GM12872 (cell line): ENCODE data around the gene PCDHGC3.

ENCODE experiments used
- CTCF ChIP-seq: IDR thresholded peaks from 3 replicates; pipeline ENCODE4 v1.5.1; 2011; ENCODE audit warnings: low read depth, mild to moderate bottlenecking, low read length, moderate library complexity; ENCODE audit not compliant: insufficient read depth

PCDHGC3 gene

GRCh38 chr5:141479776-141480175, 4.0 kb downstream of the PCDHGC3 start:
- TF ChIP-seq CTCF: no peak

- no peak for TF ChIP-seq CTCF
Measured at GRCh38 chr5:141483902-141484301, 8.1 kb downstream of the PCDHGC3 start.

- TF ChIP-seq CTCF: no peak
Measured at GRCh38 chr5:141484310-141484640, 8.5 kb downstream of the PCDHGC3 start.

- no peak for TF ChIP-seq CTCF
Measured at GRCh38 chr5:141484641-141485311, 9.0 kb downstream of the PCDHGC3 start, which contains the start of gene PCDHGC4. PCDHGC4 (plus strand) TSS chr5:141485030; CDS start chr5:141485174, 144 bp downstream.

GRCh38 chr5:141485321-141486055, 9.7 kb downstream of the PCDHGC3 start:
- no peak for TF ChIP-seq CTCF

GRCh38 chr5:141486091-141486490, 10.3 kb downstream of the PCDHGC3 start:
- TF ChIP-seq CTCF: no peak

GRCh38 chr5:141487131-141487530, 11.4 kb downstream of the PCDHGC3 start:
- no peak for TF ChIP-seq CTCF
